GM19397 (cell line): ENCODE results near the gene IQSEC3.

Experiments
- ATAC-seq: cut with Tn5 transposase; IDR thresholded peaks from one replicate; pipeline ENCODE4 v1.9.1; 2021; ENCODE audit warnings: mild to moderate bottlenecking, moderate library complexity; ENCODE audit not compliant: unreplicated experiment

The IQSEC3 gene

GRCh38 chr12:78981-79380 lies 12.4 kb downstream of the IQSEC3 start:
- no peak for ATAC-seq

GRCh38 chr12:80681-81190 lies 14.2 kb downstream of the IQSEC3 start:
- ATAC-seq = no peak

GRCh38 chr12:82740-83139 lies 16.2 kb downstream of the IQSEC3 start:
- ATAC-seq = no peak

GRCh38 chr12:84056-84455 lies 17.5 kb downstream of the IQSEC3 start:
- no peak for ATAC-seq

- no peak for ATAC-seq
Measured at GRCh38 chr12:85191-85666, 18.7 kb downstream of the IQSEC3 start.

GRCh38 chr12:87315-87714 lies 20.7 kb downstream of the IQSEC3 start:
- no peak for ATAC-seq

- ATAC-seq = no peak
Measured at GRCh38 chr12:87856-88255, 21.3 kb downstream of the IQSEC3 start.

GRCh38 chr12:89653-90052 lies 23.1 kb downstream of the IQSEC3 start:
- ATAC-seq = no peak

GRCh38 chr12:91213-91612 lies 24.6 kb downstream of the IQSEC3 start:
- ATAC-seq = no peak

- ATAC-seq = no peak
Measured at GRCh38 chr12:93266-94005, 26.9 kb downstream of the IQSEC3 start.

GRCh38 chr12:96543-96942 lies 30.0 kb downstream of the IQSEC3 start:
- ATAC-seq = no peak

GRCh38 chr12:98924-99352 lies 32.4 kb downstream of the IQSEC3 start:
- no peak for ATAC-seq

GRCh38 chr12:99605-100004 lies 33.0 kb downstream of the IQSEC3 start:
- ATAC-seq = no peak

GRCh38 chr12:101969-102878 lies 35.7 kb downstream of the IQSEC3 start:
- ATAC-seq = no peak

- ATAC-seq = no peak
Measured at GRCh38 chr12:102879-103168, 36.3 kb downstream of the IQSEC3 start.

- no peak for ATAC-seq
Measured at GRCh38 chr12:103169-103981, 36.8 kb downstream of the IQSEC3 start.

GRCh38 chr12:104551-105081 lies 38.0 kb downstream of the IQSEC3 start:
- ATAC-seq = no peak

- ATAC-seq = no peak
Measured at GRCh38 chr12:105696-106095, 39.1 kb downstream of the IQSEC3 start.

- ATAC-seq = peak; percentile 90
Measured at GRCh38 chr12:106118-106591, 39.6 kb downstream of the IQSEC3 start.

GRCh38 chr12:108594-108993 lies 42.0 kb downstream of the IQSEC3 start:
- no peak for ATAC-seq

GRCh38 chr12:109446-109845 lies 42.9 kb downstream of the IQSEC3 start:
- ATAC-seq = no peak
